Activated CD4-positive, alpha-beta T cell treated with anti-CD3 and anti-CD28 coated beads, Interleukin-2, amount 50 U/mL, for 16 hours (primary cell): ENCODE results near the gene CACNA1D.

Source experiments
- DNase-seq: peaks from one replicate; pipeline ENCODE4 v3.0.0-alpha.2; 2020

The CACNA1D gene

GRCh38 chr3:53833700-53834099, 339.3 kb downstream of the CACNA1D start:
- no peak for DNase-seq

GRCh38 chr3:53834429-53835095, 340.2 kb downstream of the CACNA1D start:
- no peak for DNase-seq

- DNase-seq = no peak
Observed at GRCh38 chr3:53835257-53835656, 340.8 kb downstream of the CACNA1D start.

- no peak for DNase-seq
Observed at GRCh38 chr3:53836084-53836872, 341.9 kb downstream of the CACNA1D start.

GRCh38 chr3:53837331-53837730, 342.9 kb downstream of the CACNA1D start:
- DNase-seq = no peak

- no peak for DNase-seq
Observed at GRCh38 chr3:53841296-53841695, 346.9 kb downstream of the CACNA1D start.

GRCh38 chr3:53842436-53843194, 348.2 kb downstream of the CACNA1D start:
- no peak for DNase-seq

- no peak for DNase-seq
Observed at GRCh38 chr3:53843195-53844177, 349.1 kb downstream of the CACNA1D start.

- DNase-seq = no peak
Observed at GRCh38 chr3:53844262-53845102, 350.1 kb downstream of the CACNA1D start.

- DNase-seq = no peak
Observed at GRCh38 chr3:53845103-53845880, 350.9 kb downstream of the CACNA1D start.

GRCh38 chr3:53845881-53846133, 351.4 kb downstream of the CACNA1D start:
- no peak for DNase-seq

GRCh38 chr3:53846134-53846850, 351.9 kb downstream of the CACNA1D start, which contains the start of the genes CHDH and IL17RB:
TSS of gene CHDH (minus strand) at chr3:53846419. CDS start at chr3:53824008, 22,411 bp downstream.
TSS of gene IL17RB (plus strand) at chr3:53846568. CDS start at chr3:53846589, 21 bp downstream.
- DNase-seq = peak; percentile 23

GRCh38 chr3:53846851-53847155, 352.4 kb downstream of the CACNA1D start:
- no peak for DNase-seq

GRCh38 chr3:53849916-53850315, 355.5 kb downstream of the CACNA1D start:
- DNase-seq = no peak

GRCh38 chr3:53850895-53851294, 356.5 kb downstream of the CACNA1D start:
- DNase-seq = no peak

- no peak for DNase-seq
Observed at GRCh38 chr3:53856964-53857363, 362.6 kb downstream of the CACNA1D start.

GRCh38 chr3:53858096-53858741, 363.8 kb downstream of the CACNA1D start:
- no peak for DNase-seq

- no peak for DNase-seq
Observed at GRCh38 chr3:53859178-53859577, 364.8 kb downstream of the CACNA1D start.

GRCh38 chr3:53860196-53860595, 365.8 kb downstream of the CACNA1D start:
- no peak for DNase-seq

GRCh38 chr3:53862241-53862640, 367.8 kb downstream of the CACNA1D start:
- DNase-seq = no peak
